ENCODE measurements around the gene KLHL35.
"Not testable (repeated sequence)": the region's sequence is repeated elsewhere in the genome, so short reads cannot be mapped to it uniquely, and the experiment has no call there.

Gene KLHL35

GRCh38 chr11:75422248-75423231 lies 10.5 kb downstream of the KLHL35 start:
- DNase-seq = no peak

GRCh38 chr11:75421902-75422247 lies 11.1 kb downstream of the KLHL35 start:
- no peak for DNase-seq

- no peak for DNase-seq
These were observed 11.9 kb downstream of the KLHL35 start for GRCh38 chr11:75421035-75421602.

- no peak for DNase-seq
These were observed 12.6 kb downstream of the KLHL35 start for GRCh38 chr11:75420224-75421034.

GRCh38 chr11:75413864-75414263 lies 19.1 kb downstream of the KLHL35 start:
- DNase-seq = no peak

GRCh38 chr11:75413146-75413545 lies 19.9 kb downstream of the KLHL35 start:
- not testable (repeated sequence) for DNase-seq

GRCh38 chr11:75409971-75410370 lies 23.0 kb downstream of the KLHL35 start:
- DNase-seq = not testable (repeated sequence)

GRCh38 chr11:75408957-75409219 lies 24.1 kb downstream of the KLHL35 start:
- DNase-seq = no peak

- no peak for DNase-seq
These were observed 26.6 kb downstream of the KLHL35 start for GRCh38 chr11:75406338-75406777.

- no peak for DNase-seq
These were observed 28.9 kb downstream of the KLHL35 start for GRCh38 chr11:75403983-75404658.

- no peak for DNase-seq
These were observed 30.0 kb downstream of the KLHL35 start for GRCh38 chr11:75403037-75403436.

GRCh38 chr11:75402002-75402773 lies 30.8 kb downstream of the KLHL35 start:
- no peak for DNase-seq

GRCh38 chr11:75400146-75400865 lies 32.7 kb downstream of the KLHL35 start:
- no peak for DNase-seq

- DNase-seq = peak; percentile 89
These were observed 33.5 kb downstream of the KLHL35 start, which contains the start of gene RPS3 for GRCh38 chr11:75399344-75400145. TSS of gene RPS3 (plus strand) at chr11:75399518. CDS start at chr11:75399548, 30 bp downstream.

- DNase-seq = no peak
These were observed 34.1 kb downstream of the KLHL35 start for GRCh38 chr11:75398906-75399305.

- no peak for DNase-seq
These were observed 38.7 kb downstream of the KLHL35 start for GRCh38 chr11:75394085-75394840.

- DNase-seq = no peak
These were observed 43.1 kb downstream of the KLHL35 start for GRCh38 chr11:75389925-75390324.

- DNase-seq = no peak
These were observed 43.8 kb downstream of the KLHL35 start for GRCh38 chr11:75389276-75389605.

GRCh38 chr11:75388386-75389275 lies 44.4 kb downstream of the KLHL35 start:
- peak; percentile 85 for DNase-seq
